Cortex of kidney (tissue), 1 donor: ENCODE data around the gene CCL22.

Experiments
- DNase-seq: peaks from one replicate; lab custom pipeline; 2025; lab: John Stamatoyannopoulos, UW

Gene CCL22

DNA sequence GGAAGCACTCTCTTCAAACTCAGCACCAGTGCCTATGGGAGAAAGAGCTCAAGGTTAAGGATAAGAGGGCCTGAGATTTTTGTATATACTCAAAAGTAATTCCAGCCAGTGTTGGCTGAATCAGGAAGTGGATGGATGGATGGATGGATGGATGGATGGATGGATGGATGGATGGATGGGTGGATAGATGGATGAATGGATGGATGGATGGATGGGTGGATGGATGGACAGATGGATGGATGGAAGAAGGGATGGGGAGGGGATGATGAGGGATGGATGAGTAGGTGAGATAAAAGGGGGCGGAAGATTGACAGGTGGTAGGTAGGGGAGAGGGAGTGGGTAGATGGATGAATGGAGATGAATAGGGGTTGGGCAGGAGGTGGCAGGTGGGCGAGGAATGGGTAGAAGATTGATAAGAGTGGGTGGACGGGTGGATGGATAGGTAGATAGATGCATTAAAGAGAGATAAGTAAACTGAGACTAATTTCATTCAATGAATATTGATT, 17.8 kb downstream of the CCL22 start:
- DNase-seq, result no peak

DNA sequence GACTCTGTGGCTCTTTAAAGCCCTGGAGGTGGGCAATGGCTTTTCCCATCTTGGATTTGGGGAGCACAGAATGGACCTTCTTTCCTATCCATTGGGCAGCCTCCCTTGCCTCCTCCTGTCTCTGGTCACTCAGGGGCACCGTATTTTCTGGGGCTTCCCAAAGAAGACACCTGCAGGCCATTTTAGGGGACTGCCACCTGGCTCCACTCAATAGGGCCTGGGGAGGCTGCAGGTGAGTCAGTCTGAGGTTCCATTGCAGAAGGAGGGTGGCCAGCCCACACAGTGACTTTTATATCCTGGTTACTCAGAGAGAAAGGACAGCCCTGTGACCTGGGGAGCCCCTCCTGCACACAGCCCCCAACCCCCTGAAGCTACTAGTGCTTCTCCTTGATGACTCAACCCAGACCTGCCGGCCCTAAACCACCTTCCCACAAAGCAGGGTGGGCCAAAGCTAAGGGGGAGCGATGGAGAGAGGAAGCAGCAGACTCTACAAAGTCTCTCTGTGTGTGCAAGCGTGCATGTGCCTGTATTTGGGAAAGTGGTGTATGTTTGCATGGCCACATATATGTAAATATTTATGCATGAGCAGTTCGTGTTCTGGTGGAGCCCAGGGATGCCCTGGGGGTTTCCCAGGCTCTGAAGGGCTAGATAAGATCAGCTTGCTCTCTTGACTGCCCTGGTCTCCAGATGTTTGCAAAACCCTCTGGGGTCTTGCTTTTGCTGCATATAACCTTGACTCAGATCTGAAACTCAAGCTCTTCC, 18.7 kb downstream of the CCL22 start:
- no peak for DNase-seq

- no peak for DNase-seq
These were observed 21.0 kb downstream of the CCL22 start for GRCh38 chr16:57379579-57379978.

DNA sequence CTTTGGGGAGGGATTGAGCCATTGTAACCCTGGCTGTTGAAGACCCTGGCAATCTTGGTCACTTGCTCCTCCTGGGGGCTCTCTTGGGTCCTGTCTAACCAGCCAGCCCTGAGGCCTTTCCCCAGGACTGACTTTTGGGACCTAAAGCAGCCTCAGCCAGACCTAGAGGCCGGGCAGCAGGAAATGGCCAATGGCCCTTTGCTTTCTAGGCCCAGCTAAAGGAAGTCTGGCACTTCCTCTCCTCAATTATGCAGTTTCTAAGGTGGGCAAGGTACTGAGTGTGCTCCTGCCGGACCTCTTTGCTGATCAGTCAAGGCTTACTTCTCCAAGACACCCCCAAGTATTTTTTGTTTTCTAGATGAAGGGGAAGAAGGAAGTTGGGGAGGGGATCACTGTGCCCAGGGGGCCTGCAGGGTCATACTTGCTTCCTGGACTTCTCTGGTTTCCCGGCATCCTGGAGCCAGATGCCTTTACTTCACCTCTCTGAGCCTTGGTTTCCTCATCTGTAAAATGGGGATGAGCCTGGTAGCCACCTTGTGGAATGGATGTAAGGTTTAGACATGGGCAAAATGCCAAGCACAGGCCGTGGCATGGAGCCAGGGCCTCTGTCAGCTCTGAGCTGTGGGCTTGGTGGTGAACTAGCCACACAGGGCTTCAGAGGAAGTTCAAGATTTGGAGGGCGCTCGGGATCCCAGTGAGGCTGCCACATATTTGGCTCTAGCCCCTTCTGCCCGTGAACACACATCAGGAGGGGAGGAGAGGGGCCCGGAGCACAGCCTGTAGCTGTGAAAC, 22.3 kb downstream of the CCL22 start:
- DNase-seq, result no peak

DNA sequence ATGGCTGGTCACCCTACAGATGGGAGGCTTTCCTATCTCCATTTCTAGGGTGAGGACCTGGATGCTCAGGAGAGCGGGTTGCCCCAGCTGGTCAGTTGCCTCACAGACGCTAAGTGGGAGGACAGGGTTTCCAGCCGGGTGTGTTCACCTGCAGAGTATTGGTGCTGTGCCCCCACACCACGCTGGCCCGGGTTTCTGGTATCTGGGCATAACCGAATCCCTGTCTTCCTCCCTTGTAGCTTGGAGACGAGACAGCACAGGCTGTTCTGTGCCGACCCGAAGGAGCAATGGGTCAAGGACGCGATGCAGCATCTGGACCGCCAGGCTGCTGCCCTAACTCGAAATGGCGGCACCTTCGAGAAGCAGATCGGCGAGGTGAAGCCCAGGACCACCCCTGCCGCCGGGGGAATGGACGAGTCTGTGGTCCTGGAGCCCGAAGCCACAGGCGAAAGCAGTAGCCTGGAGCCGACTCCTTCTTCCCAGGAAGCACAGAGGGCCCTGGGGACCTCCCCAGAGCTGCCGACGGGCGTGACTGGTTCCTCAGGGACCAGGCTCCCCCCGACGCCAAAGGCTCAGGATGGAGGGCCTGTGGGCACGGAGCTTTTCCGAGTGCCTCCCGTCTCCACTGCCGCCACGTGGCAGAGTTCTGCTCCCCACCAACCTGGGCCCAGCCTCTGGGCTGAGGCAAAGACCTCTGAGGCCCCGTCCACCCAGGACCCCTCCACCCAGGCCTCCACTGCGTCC, 23.4 kb downstream of the CCL22 start:
- DNase-seq, result no peak

GRCh38 chr16:57382535-57383275, 24.1 kb downstream of the CCL22 start:
- no peak for DNase-seq

- no peak for DNase-seq
These were observed 25.0 kb downstream of the CCL22 start for GRCh38 chr16:57383276-57384247.

DNA sequence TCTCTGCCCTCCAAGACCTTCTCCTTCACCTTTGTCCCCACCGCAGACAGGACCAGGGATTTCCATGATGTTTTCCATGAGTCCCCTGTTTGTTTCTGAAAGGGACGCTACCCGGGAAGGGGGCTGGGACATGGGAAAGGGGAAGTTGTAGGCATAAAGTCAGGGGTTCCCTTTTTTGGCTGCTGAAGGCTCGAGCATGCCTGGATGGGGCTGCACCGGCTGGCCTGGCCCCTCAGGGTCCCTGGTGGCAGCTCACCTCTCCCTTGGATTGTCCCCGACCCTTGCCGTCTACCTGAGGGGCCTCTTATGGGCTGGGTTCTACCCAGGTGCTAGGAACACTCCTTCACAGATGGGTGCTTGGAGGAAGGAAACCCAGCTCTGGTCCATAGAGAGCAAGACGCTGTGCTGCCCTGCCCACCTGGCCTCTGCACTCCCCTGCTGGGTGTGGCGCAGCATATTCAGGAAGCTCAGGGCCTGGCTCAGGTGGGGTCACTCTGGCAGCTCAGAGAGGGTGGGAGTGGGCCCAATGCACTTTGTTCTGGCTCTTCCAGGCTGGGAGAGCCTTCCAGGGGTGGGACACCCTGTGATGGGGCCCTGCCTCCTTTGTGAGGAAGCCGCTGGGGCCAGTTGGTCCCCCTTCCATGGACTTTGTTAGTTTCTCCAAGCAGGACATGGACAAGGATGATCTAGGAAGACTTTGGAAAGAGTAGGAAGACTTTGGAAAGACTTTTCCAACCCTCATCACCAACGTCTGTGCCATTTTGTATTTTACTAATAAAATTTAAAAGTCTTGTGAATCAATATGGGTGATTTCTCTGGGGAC, 25.9 kb downstream of the CCL22 start:
- DNase-seq, result no peak

GRCh38 chr16:57385083-57385482, 26.5 kb downstream of the CCL22 start:
- DNase-seq, result no peak

- no peak for DNase-seq
These were observed 27.9 kb downstream of the CCL22 start for GRCh38 chr16:57386381-57386951.

GRCh38 chr16:57387598-57388354, 29.2 kb downstream of the CCL22 start:
- DNase-seq, result no peak

DNA sequence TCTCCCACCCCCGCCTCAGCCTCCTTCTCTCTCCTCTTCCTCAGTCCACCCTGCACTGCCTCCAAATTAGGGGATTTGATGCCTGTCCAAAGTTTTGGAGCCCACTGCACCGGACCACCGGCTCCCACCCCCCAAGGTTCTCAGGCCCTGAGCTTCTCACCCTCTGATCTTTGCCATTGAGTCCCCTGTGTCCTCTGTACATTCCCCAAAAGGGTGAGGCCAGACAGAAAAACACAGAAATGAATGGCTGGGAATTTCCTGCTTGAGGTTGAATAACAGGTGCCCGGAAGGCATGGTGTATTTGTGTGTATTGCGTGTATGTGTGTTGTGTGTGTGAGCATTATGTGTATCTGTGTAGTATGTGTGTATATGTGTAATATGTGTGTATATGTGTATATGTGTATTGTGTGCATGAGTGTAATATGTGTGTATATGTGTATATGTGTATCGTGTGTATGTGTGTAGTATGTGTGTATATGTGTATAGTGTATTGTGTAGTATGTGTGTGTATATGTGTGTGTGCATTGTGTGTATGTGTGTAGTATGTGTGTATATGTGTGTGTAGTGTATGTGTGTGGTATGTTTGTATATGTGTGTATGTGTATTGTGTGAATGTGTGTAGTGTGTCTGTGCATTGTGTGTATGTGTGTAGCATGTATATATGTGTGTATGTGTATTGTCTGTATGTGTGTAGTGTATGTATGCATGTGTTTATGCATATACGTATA, 29.9 kb downstream of the CCL22 start:
- no peak for DNase-seq

GRCh38 chr16:57389087-57389468, 30.5 kb downstream of the CCL22 start:
- no peak for DNase-seq

DNA sequence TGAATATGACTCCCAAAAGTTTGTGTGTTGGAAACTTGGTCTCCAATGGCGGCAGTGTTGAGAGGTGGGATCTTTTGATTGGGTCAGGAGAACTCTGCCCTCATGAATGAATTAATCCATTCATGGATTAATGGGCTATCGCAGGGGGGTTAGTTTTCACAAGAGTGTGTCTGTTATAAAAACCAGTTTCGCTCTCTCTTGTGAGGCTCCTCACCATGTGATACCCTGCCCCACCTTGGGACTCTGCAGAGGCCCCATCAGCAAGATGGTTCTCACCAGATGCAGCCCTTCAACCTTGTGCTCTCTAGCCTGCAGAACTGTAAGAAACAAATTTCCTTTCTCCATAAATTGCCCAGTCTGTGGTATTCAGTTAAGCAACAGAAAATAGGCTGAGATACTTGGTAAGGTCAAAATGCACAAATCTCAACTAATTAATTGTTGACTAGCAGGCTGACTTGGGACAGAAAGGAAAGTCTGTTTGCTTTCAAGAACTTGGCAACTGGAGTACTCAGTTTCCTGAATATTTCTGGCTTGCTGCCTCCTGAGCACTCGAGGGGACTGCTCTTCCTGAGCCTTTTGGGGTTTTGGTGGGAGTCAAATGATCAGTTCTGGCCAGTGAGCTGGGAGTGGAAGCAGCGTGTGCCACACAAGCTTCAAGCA, 32.2 kb downstream of the CCL22 start:
- DNase-seq, result no peak

DNA sequence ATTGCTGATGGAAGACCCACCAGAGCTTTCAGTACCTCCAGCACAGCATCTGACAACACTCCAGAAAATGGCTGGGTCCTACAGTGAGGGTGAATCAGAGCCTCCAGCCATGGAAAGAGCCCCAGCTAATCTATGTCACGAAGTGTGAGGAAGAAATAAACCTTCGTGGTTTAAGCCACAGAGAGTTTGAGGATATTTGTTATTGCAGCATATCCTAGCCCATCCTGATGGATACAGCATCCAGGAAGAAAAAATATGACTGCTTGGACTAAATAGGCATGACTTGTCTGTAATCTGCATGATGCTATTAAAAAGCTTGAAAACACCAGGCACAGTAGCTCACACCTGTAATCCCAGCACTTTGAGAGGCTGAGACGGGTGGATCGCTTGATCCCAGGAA, 32.7 kb downstream of the CCL22 start:
- DNase-seq, result no peak

- no peak for DNase-seq
These were observed 33.1 kb downstream of the CCL22 start for GRCh38 chr16:57391708-57392107.

DNA sequence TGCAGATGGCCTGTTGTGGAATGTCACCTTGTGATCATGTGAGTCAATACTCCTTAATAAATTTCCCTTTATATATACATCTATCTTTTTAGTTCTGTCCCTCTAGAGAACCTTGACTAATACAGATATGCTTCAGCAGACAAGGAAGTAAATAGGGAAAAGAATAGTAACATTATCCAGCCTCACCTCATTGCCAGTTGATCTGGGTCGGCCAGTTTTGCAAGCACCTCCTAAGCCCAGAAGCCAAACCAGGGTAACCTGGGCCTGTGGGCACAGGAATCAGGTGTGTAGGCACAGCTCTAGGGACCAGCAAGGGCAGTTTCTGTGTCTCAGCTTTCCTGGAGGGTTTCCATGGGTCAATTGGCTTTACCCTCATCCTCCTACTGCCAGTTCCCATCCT, 34.1 kb downstream of the CCL22 start:
- DNase-seq, result no peak
